Right lobe of liver (tissue), 4 donors: ENCODE results near the gene C1QTNF4.

Source experiments
- CTCF ChIP-seq, 4 donors: fragments of 200-600 bp in 3 of 4; fragments of 450-650 bp in 1 of 4; IDR thresholded peaks; one replicate each; pipeline versions ENCODE4 v1.5.1 to v1.8.0; 2016 to 2022; ENCODE audit warnings: antibody characterized with exemption in 4 of 4, mild to moderate bottlenecking in 2 of 4
- POLR2A ChIP-seq: fragments of 450-650 bp; IDR thresholded peaks from one replicate; pipeline ENCODE4 v1.6.1; 2017; ENCODE audit warnings: antibody characterized with exemption, mild to moderate bottlenecking
- donor health status: DM: no; HTN: no; CAD: no.
- donor health status: DM: no; HTN: no; CAD: no.
- donor health status: DM: no; HTN: yes; CAD: no.

DNA sequence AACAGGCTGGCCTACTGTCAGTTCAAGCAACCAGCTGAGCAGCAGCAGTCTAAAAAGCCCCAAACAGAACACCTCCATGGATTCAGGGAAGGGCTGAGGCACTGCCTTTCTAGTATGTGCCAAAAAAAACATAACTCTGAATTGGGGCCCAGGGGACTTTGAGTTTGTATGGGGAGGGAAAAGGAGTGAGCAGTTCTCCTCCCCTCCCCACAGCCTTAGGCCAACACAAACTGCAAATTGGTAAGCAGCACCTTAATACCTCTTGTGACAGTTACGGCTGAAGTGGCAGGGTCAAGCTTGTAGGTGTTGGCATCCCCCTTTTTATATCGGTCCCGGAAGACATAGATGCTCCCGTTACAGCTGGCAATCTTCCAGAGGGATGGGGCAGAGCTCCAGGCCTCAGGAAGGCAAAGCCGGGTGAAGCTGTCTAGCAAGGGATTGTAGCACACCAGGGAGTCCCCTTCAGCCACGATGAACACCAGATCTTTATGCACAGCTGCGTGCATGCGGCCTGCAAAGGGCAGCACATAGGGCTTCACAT, 21.4 kb downstream of the C1QTNF4 start:
- TF ChIP-seq CTCF (IDR thresholded peaks at IDR 0.05) (no peak), POLR2A (no peak)
